HG03103 (cell line): ENCODE data around the gene PRXL2B.
"Not testable (repeated sequence)": the region's sequence is repeated elsewhere in the genome, so short reads cannot be mapped to it uniquely, and the experiment has no call there.

Experiments
- ATAC-seq: cut with Tn5 transposase; IDR thresholded peaks from one replicate; pipeline ENCODE4 v1.9.1; 2021; ENCODE audit warnings: low read depth; ENCODE audit not compliant: unreplicated experiment

Gene PRXL2B

GRCh38 chr1:2549367-2550029, 37.1 kb upstream of the PRXL2B start:
- not testable (repeated sequence) for ATAC-seq

GRCh38 chr1:2550309-2550861, 36.2 kb upstream of the PRXL2B start:
- ATAC-seq = not testable (repeated sequence)

- not testable (repeated sequence) for ATAC-seq
These were observed 35.0 kb upstream of the PRXL2B start for GRCh38 chr1:2551544-2551943.

- no peak for ATAC-seq
These were observed 34.4 kb upstream of the PRXL2B start for GRCh38 chr1:2552189-2552588.

GRCh38 chr1:2553076-2553475, 33.5 kb upstream of the PRXL2B start:
- not testable (repeated sequence) for ATAC-seq

- ATAC-seq = no peak
These were observed 32.5 kb upstream of the PRXL2B start for GRCh38 chr1:2553871-2554620.

- no peak for ATAC-seq
These were observed 31.8 kb upstream of the PRXL2B start for GRCh38 chr1:2554621-2555387.

GRCh38 chr1:2555634-2556276, 30.8 kb upstream of the PRXL2B start:
- ATAC-seq = peak; percentile 31

- ATAC-seq = peak; percentile 30
These were observed 30.3 kb upstream of the PRXL2B start, which contains the start of gene TNFRSF14 for GRCh38 chr1:2556277-2556677. TNFRSF14 (plus strand) TSS chr1:2556371; CDS start chr1:2556665, 294 bp downstream.

GRCh38 chr1:2556678-2557481, 29.7 kb upstream of the PRXL2B start:
- ATAC-seq = no peak

- no peak for ATAC-seq
These were observed 28.8 kb upstream of the PRXL2B start for GRCh38 chr1:2557482-2558400.

- ATAC-seq = no peak
These were observed 28.2 kb upstream of the PRXL2B start for GRCh38 chr1:2558420-2558819.

GRCh38 chr1:2558861-2559260, 27.7 kb upstream of the PRXL2B start:
- no peak for ATAC-seq

- no peak for ATAC-seq
These were observed 26.9 kb upstream of the PRXL2B start for GRCh38 chr1:2559509-2560298.

GRCh38 chr1:2560299-2561073, 26.1 kb upstream of the PRXL2B start:
- ATAC-seq = no peak

GRCh38 chr1:2561446-2561845, 25.1 kb upstream of the PRXL2B start:
- ATAC-seq = no peak
